ENCODE measurements around the gene ZNF234.
"Not testable (repeated sequence)": the region's sequence is repeated elsewhere in the genome, so short reads cannot be mapped to it uniquely, and the experiment has no call there.

ZNF234 gene

GRCh38 chr19:44131955-44132354 lies 9.4 kb upstream of the ZNF234 start:
- Histone ChIP-seq H3K9ac (ENCODE audit: low read depth, low read length) (no peak overlapping the region), H3K9me3 (ENCODE audit: insufficient read depth, low read depth, low read length) (peaks cover 20% of the 10 kb centered on the region)
- whole genome bisulfite sequencing: 89% methylated on average over 4 of the region's 5 CpGs

GRCh38 chr19:44142059-44142433 lies 692 bp downstream of the ZNF234 start:
- peak overlapping the region; percentile 65 for H3K9ac ChIP-seq (ENCODE audit: low read depth, low read length)
- H3K4me3 ChIP-seq (ENCODE audit: low read length): peak overlapping the region; percentile 77
- WGBS: 10% methylated on average over 13 of the region's 13 CpGs
- no peaks in the 10 kb centered on the region for H3K4me1 ChIP-seq (ENCODE audit: insufficient read depth, low read length)
- H3K36me3 ChIP-seq (ENCODE audit: insufficient read depth, low read length): peaks cover 25% of the 10 kb centered on the region
- H3K9me3 ChIP-seq (ENCODE audit: insufficient read depth, low read depth, low read length): no peaks in the 10 kb centered on the region
- no peaks in the 10 kb centered on the region for H3K27me3 ChIP-seq (ENCODE audit: insufficient read depth, low read length)
- no peak overlapping the region for H3K27ac ChIP-seq (ENCODE audit: low read depth, low read length)

More at GRCh38 chr19:44131955-44132354, 9.4 kb upstream of the ZNF234 start:
- Histone ChIP-seq H3K27me3 (ENCODE audit: insufficient read depth, low read length) (no peaks in the 10 kb centered on the region), H3K4me3 (ENCODE audit: low read length) (no peak overlapping the region), H3K4me1 (ENCODE audit: insufficient read depth, low read length) (no peaks in the 10 kb centered on the region), H3K36me3 (ENCODE audit: insufficient read depth, low read length) (peaks cover 46% of the 10 kb centered on the region), H3K27ac (ENCODE audit: low read depth, low read length) (no peak overlapping the region)

- H3K9ac ChIP-seq (ENCODE audit: low read depth, low read length): no peak overlapping the region
- no peaks in the 10 kb centered on the region for H3K27me3 ChIP-seq (ENCODE audit: insufficient read depth, low read length)
- no peak overlapping the region for H3K4me3 ChIP-seq (ENCODE audit: low read length)
- H3K9me3 ChIP-seq (ENCODE audit: insufficient read depth, low read depth, low read length): 0 out of 2 replicates have a peak, but pooled peaks cover 2% of the 10 kb centered on the region
- no peaks in the 10 kb centered on the region for H3K4me1 ChIP-seq (ENCODE audit: insufficient read depth, low read length)
- peaks cover 85% of the 10 kb centered on the region for H3K36me3 ChIP-seq (ENCODE audit: insufficient read depth, low read length)
- WGBS: 92% methylated on average over 4 of the region's 4 CpGs
- H3K27ac ChIP-seq (ENCODE audit: low read depth, low read length): no peak overlapping the region
These were observed 8.4 kb downstream of the ZNF234 start for GRCh38 chr19:44149776-44150175.

DNA sequence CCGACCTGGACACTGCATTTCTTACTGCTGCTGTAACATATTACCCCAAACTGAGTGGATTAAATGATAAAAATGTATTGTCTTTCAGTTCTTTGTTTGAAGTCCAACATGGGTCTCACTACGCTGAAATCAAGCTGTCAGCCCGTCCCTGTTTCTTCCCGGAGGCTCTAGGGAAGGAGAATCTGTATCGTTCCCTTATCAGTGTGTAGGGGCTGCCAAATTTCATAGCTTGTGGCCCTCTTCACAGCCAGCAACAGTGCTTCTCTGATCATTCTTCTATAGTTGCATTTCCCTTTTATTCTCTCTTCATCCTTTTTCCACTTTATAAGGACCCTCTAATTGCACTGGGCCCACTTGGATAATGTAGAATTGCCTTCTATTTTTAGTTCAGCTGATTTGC lies 10.1 kb downstream of the ZNF234 start:
- H3K9me3 ChIP-seq (ENCODE audit: insufficient read depth, low read depth, low read length): peaks cover 19% of the 10 kb centered on the region
- H3K36me3 ChIP-seq (ENCODE audit: insufficient read depth, low read length): peaks cover 87% of the 10 kb centered on the region
- H3K4me1 ChIP-seq (ENCODE audit: insufficient read depth, low read length): no peaks in the 10 kb centered on the region
- WGBS: 96% methylated on average over 5 of the region's 5 CpGs
- no peak overlapping the region for H3K4me3 ChIP-seq (ENCODE audit: low read length)
- H3K27me3 ChIP-seq (ENCODE audit: insufficient read depth, low read length): no peaks in the 10 kb centered on the region
- no peak overlapping the region for H3K27ac ChIP-seq (ENCODE audit: low read depth, low read length)
- H3K9ac ChIP-seq (ENCODE audit: low read depth, low read length): no peak overlapping the region

GRCh38 chr19:44156475-44156874 lies 15.1 kb downstream of the ZNF234 start:
- Histone ChIP-seq H3K4me3 (ENCODE audit: low read length) (no peak overlapping the region), H3K9me3 (ENCODE audit: insufficient read depth, low read depth, low read length) (peaks cover 39% of the 10 kb centered on the region), H3K27me3 (ENCODE audit: insufficient read depth, low read length) (no peaks in the 10 kb centered on the region), H3K27ac (ENCODE audit: low read depth, low read length) (no peak overlapping the region), H3K4me1 (ENCODE audit: insufficient read depth, low read length) (no peaks in the 10 kb centered on the region), H3K9ac (ENCODE audit: low read depth, low read length) (no peak overlapping the region), H3K36me3 (ENCODE audit: insufficient read depth, low read length) (peaks cover 60% of the 10 kb centered on the region)
- no CpG with 5 or more reads among the region's 2 CpGs for WGBS

GRCh38 chr19:44163789-44164188 lies 22.4 kb downstream of the ZNF234 start:
- Histone ChIP-seq H3K27me3 (ENCODE audit: insufficient read depth, low read length) (no peaks in the 10 kb centered on the region; the same call in 1 of the 2 replicates), H3K4me1 (ENCODE audit: insufficient read depth, low read length) (peaks cover 4% of the 10 kb centered on the region; the same call in 1 of the 2 replicates), H3K4me3 (ENCODE audit: low read length) (no peak overlapping the region), H3K36me3 (ENCODE audit: insufficient read depth, low read length) (peaks cover 24% of the 10 kb centered on the region), H3K9ac (ENCODE audit: low read depth, low read length) (no peak overlapping the region), H3K27ac (ENCODE audit: low read depth, low read length) (no peak overlapping the region), H3K9me3 (ENCODE audit: insufficient read depth, low read depth, low read length) (0 out of 2 replicates have a peak, but pooled peaks cover under 1% of the 10 kb centered on the region)
- 94% methylated on average over 2 of the region's 2 CpGs for WGBS

GRCh38 chr19:44164327-44164672 lies 22.9 kb downstream of the ZNF234 start:
- H3K27ac ChIP-seq (ENCODE audit: low read depth, low read length): no peak overlapping the region
- H3K9me3 ChIP-seq (ENCODE audit: insufficient read depth, low read depth, low read length): no peaks in the 10 kb centered on the region
- no peak overlapping the region for H3K9ac ChIP-seq (ENCODE audit: low read depth, low read length)
- WGBS: 89% methylated on average over 2 of the region's 3 CpGs
- H3K27me3 ChIP-seq (ENCODE audit: insufficient read depth, low read length): no peaks in the 10 kb centered on the region; the same call in 1 of the 2 replicates
- peaks cover 29% of the 10 kb centered on the region for H3K36me3 ChIP-seq (ENCODE audit: insufficient read depth, low read length)
- peaks cover 4% of the 10 kb centered on the region; the same call in 1 of the 2 replicates for H3K4me1 ChIP-seq (ENCODE audit: insufficient read depth, low read length)
- H3K4me3 ChIP-seq (ENCODE audit: low read length): peak overlapping the region; percentile 82

DNA sequence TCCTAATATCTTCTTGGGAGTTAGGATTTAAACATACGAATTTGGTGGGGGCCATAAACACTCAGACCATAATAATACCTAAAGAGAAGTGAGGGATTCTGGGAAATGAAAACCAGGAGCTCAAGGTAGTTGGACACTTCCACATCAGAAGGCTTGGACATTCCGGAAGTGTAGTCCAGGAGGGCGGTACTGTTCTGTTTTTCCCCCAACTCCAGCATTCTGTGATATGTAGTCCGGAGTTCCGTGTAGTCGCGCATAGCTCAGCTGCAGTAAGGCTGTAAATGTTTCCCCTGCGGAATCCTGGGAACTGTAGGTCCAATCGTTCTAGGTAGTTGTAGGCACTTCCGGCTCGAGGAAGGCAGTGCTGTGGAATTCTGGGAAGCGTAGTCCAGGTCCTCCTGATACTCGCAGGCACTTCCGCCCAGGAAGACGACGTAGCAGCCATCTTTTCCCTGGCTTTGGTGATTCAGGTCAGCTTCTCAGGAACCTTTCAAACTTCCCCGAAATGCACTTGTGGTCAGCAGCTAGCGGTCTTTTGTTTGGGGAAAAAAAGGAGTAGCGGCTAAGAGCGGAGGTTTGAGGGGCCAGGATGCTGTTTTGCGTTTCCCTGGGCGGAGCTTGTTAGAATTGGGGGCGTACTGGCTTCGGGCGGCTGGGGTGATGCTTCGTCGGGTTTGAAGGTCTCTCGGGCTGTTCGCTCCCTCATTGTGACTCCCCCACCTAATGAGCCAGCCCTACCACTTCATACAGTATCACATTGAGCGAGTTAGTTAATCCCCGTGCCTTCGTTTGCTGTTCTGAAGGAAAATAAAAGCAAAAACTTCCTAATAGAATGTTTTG lies 23.5 kb downstream of the ZNF234 start, which contains the start of gene ZNF226:
TSS of gene ZNF226 (plus strand) at position 428 of the 840 bp plus-strand sequence. CDS start 4,981 bp downstream, outside the sequence.
- peaks cover 35% of the 10 kb centered on the region for H3K36me3 ChIP-seq (ENCODE audit: insufficient read depth, low read length)
- peaks cover 4% of the 10 kb centered on the region; the same call in 1 of the 2 replicates for H3K4me1 ChIP-seq (ENCODE audit: insufficient read depth, low read length)
- 0% methylated on average over 31 of the region's 32 CpGs for WGBS
- peak within 1 kb of the TSS; percentile 82 for H3K4me3 ChIP-seq (ENCODE audit: low read length)
- H3K9ac ChIP-seq (ENCODE audit: low read depth, low read length): peak within 1 kb of the TSS; percentile 84
- no peaks in the 10 kb centered on the region; the same call in 1 of the 2 replicates for H3K27me3 ChIP-seq (ENCODE audit: insufficient read depth, low read length)
- no peaks in the 10 kb centered on the region for H3K9me3 ChIP-seq (ENCODE audit: insufficient read depth, low read depth, low read length)
- H3K27ac ChIP-seq (ENCODE audit: low read depth, low read length): peak within 1 kb of the TSS; percentile 73

GRCh38 chr19:44170660-44171059 lies 29.3 kb downstream of the ZNF234 start:
- not testable (repeated sequence) for H3K9ac ChIP-seq (ENCODE audit: low read depth, low read length); H3K27me3 ChIP-seq (ENCODE audit: insufficient read depth, low read length); H3K4me3 ChIP-seq (ENCODE audit: low read length); H3K4me1 ChIP-seq (ENCODE audit: insufficient read depth, low read length); H3K27ac ChIP-seq (ENCODE audit: low read depth, low read length)
- Histone ChIP-seq H3K9me3 (ENCODE audit: insufficient read depth, low read depth, low read length) (peaks cover 34% of the 10 kb centered on the region), H3K36me3 (ENCODE audit: insufficient read depth, low read length) (peaks cover 89% of the 10 kb centered on the region)
- 94% methylated on average over 4 of the region's 6 CpGs for WGBS

- no peaks in the 10 kb centered on the region for H3K4me1 ChIP-seq (ENCODE audit: insufficient read depth, low read length)
- H3K9me3 ChIP-seq (ENCODE audit: insufficient read depth, low read depth, low read length): peaks cover 68% of the 10 kb centered on the region
- no peak overlapping the region for H3K4me3 ChIP-seq (ENCODE audit: low read length)
- WGBS: 96% methylated on average over 3 of the region's 3 CpGs
- no peak overlapping the region for H3K9ac ChIP-seq (ENCODE audit: low read depth, low read length)
- no peak overlapping the region for H3K27ac ChIP-seq (ENCODE audit: low read depth, low read length)
- H3K27me3 ChIP-seq (ENCODE audit: insufficient read depth, low read length): no peaks in the 10 kb centered on the region
- peaks cover 67% of the 10 kb centered on the region for H3K36me3 ChIP-seq (ENCODE audit: insufficient read depth, low read length)
These were observed 35.2 kb downstream of the ZNF234 start for GRCh38 chr19:44176590-44176989.

DNA sequence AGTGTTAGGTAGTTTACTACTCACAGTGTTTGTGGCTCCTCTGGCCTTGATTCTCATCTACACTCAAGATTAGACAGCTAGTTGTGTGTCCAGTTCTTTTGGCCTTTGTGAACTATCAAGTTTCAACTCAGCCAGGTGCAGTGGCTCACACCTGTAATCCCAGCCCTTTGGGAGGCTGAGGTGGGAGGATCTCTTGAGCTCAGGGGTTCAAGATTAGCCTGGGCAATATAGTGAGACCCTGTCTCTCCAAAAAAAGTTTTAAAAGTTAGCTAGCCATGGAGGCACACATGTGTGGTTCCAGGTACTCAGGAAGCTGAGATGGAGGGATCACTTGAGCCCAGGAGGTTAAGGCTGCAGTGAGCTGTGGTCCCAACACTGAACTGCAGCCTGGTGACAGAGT lies 39.6 kb downstream of the ZNF234 start:
- Histone ChIP-seq H3K9ac (ENCODE audit: low read depth, low read length) (no peak overlapping the region), H3K4me1 (ENCODE audit: insufficient read depth, low read length) (no peaks in the 10 kb centered on the region), H3K9me3 (ENCODE audit: insufficient read depth, low read depth, low read length) (peaks cover 43% of the 10 kb centered on the region), H3K4me3 (ENCODE audit: low read length) (no peak overlapping the region), H3K27me3 (ENCODE audit: insufficient read depth, low read length) (no peaks in the 10 kb centered on the region), H3K36me3 (ENCODE audit: insufficient read depth, low read length) (peaks cover 23% of the 10 kb centered on the region), H3K27ac (ENCODE audit: low read depth, low read length) (no peak overlapping the region)

All from HUES64 (cell line).